ENCODE results near the gene MORN4.

The MORN4 gene

GRCh38 chr10:97669571-97669970, 36.3 kb upstream of the MORN4 start:
- no peak for TF ChIP-seq CTCF (conservative IDR thresholded peaks at IDR 0.05; ENCODE audit: low read depth, low read length)
- no peak overlapping the region for H3K4me3 ChIP-seq (ENCODE audit: low read depth, low read length)
- peak; percentile 81 for DNase-seq (ENCODE audit: low read depth)

- H3K4me3 ChIP-seq (ENCODE audit: low read depth, low read length), result no peak overlapping the region
- DNase-seq (ENCODE audit: low read depth), result no peak
- no peak for TF ChIP-seq CTCF (conservative IDR thresholded peaks at IDR 0.05; ENCODE audit: low read depth, low read length)
Observed at GRCh38 chr10:97667463-97667862, 34.2 kb upstream of the MORN4 start.

GRCh38 chr10:97666992-97667391, 33.7 kb upstream of the MORN4 start:
- DNase-seq (ENCODE audit: low read depth), result no peak
- no peak for TF ChIP-seq CTCF (conservative IDR thresholded peaks at IDR 0.05; ENCODE audit: low read depth, low read length)
- H3K4me3 ChIP-seq (ENCODE audit: low read depth, low read length), result no peak overlapping the region

- DNase-seq (ENCODE audit: low read depth), result no peak
- no peak overlapping the region for H3K4me3 ChIP-seq (ENCODE audit: low read depth, low read length)
- TF ChIP-seq CTCF (conservative IDR thresholded peaks at IDR 0.05; ENCODE audit: low read depth, low read length), result no peak
Observed at GRCh38 chr10:97664282-97664850, 31.1 kb upstream of the MORN4 start.

- DNase-seq (ENCODE audit: low read depth), result peak; percentile 90
- H3K4me3 ChIP-seq (ENCODE audit: low read depth, low read length), result no peak overlapping the region
- no peak for TF ChIP-seq CTCF (conservative IDR thresholded peaks at IDR 0.05; ENCODE audit: low read depth, low read length)
Observed at GRCh38 chr10:97659589-97659988, 26.3 kb upstream of the MORN4 start.

- TF ChIP-seq CTCF (conservative IDR thresholded peaks at IDR 0.05; ENCODE audit: low read depth, low read length), result no peak
- no peak overlapping the region for H3K4me3 ChIP-seq (ENCODE audit: low read depth, low read length)
- no peak for DNase-seq (ENCODE audit: low read depth)
Observed at GRCh38 chr10:97656777-97657176, 23.5 kb upstream of the MORN4 start.

- no peak overlapping the region for H3K4me3 ChIP-seq (ENCODE audit: low read depth, low read length)
- TF ChIP-seq CTCF (conservative IDR thresholded peaks at IDR 0.05; ENCODE audit: low read depth, low read length), result no peak
- DNase-seq (ENCODE audit: low read depth), result peak; percentile 9
Observed at GRCh38 chr10:97651773-97652172, 18.5 kb upstream of the MORN4 start.
